Endothelial cell (in vitro differentiated cells): Measurements from ENCODE around the gene POLD3. TPM values are rescaled to one million over a fixed set of nuclear protein-coding genes. Genes with fewer than 3 reads are reported as not detected.

ENCODE experiments used
- DNase-seq: peaks from one replicate; pipeline ENCODE4 v3.0.0; 2021; ENCODE audit warnings: low spot score
- H3K27ac Mint-ChIP-seq: one replicate; pipeline ENCODE4 v1.8.0; 2021; ENCODE audit warnings: mixed read lengths, inconsistent platforms; ENCODE audit not compliant: unreplicated experiment
- H3K27me3 Mint-ChIP-seq: one replicate; pipeline ENCODE4 v1.8.0; 2021; ENCODE audit warnings: mild to moderate bottlenecking, moderate library complexity, mixed read lengths, inconsistent platforms; ENCODE audit not compliant: unreplicated experiment
- H3K36me3 Mint-ChIP-seq: one replicate; pipeline ENCODE4 v1.8.0; 2021; ENCODE audit warnings: mild to moderate bottlenecking, low read depth, mixed read lengths, inconsistent platforms; ENCODE audit not compliant: unreplicated experiment
- H3K4me1 Mint-ChIP-seq: one replicate; pipeline ENCODE4 v1.8.0; 2021; ENCODE audit warnings: mild to moderate bottlenecking, mixed read lengths, inconsistent platforms; ENCODE audit not compliant: unreplicated experiment
- H3K4me3 Mint-ChIP-seq: one replicate; pipeline ENCODE4 v1.8.0; 2021; ENCODE audit warnings: mild to moderate bottlenecking, mixed read lengths, inconsistent platforms; ENCODE audit not compliant: unreplicated experiment
- H3K9me3 Mint-ChIP-seq: one replicate; pipeline ENCODE4 v1.8.0; 2021; ENCODE audit warnings: mixed read lengths, inconsistent platforms; ENCODE audit not compliant: unreplicated experiment
- total RNA-seq: library from RNA; stranded (reverse); fragmentation: NEBNext Ultra II Directional; extraction: Animal tissue kit (Norgen Biotek cat#: 25700); gene quantifications from one replicate; pipeline ENCODE4 v1.2.1, GENCODE V29; 2021; ENCODE audit not compliant: unreplicated experiment
- TF ChIP-seq, protein P1 (sequence below): fragments of 200-600 bp; sonication (generic); IDR thresholded peaks from one replicate; pipeline ENCODE4 v1.5.0; 2021; ENCODE audit warnings: antibody characterized with exemption; ENCODE audit not compliant: unreplicated experiment

POLD3 gene
- total RNA-seq, 1 donor from 2014 or later = 16.0 TPM

DNA sequence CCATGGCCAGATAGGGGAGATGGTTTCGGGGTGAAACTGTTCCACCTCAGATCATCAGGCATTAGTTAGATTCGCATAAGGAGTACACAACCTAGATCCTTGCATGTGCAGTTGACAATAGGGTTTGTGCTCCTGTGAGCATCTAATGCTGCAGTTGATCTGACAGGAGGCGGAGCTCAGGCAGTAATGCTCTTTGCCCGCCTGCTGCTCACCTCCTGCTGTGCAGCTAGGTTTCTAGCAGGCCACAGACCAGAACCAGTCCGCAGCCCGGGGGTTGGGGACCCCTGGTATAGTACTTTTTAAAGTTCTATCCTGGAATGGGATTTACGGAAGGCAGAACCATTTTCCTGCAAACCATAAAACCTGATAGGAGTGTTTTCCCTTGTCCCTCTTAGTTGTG lies 54.6 kb downstream of the POLD3 start:
- Mint-ChIP-seq H3K4me1 (no peaks in the 10 kb centered on the region), H3K4me3 (no peak overlapping the region), H3K27me3 (no peaks in the 10 kb centered on the region), H3K36me3 (peaks cover 5% of the 10 kb centered on the region), H3K9me3 (no peaks in the 10 kb centered on the region), H3K27ac (no peak overlapping the region)
- no peak for DNase-seq
- TF ChIP-seq, protein P1, sequence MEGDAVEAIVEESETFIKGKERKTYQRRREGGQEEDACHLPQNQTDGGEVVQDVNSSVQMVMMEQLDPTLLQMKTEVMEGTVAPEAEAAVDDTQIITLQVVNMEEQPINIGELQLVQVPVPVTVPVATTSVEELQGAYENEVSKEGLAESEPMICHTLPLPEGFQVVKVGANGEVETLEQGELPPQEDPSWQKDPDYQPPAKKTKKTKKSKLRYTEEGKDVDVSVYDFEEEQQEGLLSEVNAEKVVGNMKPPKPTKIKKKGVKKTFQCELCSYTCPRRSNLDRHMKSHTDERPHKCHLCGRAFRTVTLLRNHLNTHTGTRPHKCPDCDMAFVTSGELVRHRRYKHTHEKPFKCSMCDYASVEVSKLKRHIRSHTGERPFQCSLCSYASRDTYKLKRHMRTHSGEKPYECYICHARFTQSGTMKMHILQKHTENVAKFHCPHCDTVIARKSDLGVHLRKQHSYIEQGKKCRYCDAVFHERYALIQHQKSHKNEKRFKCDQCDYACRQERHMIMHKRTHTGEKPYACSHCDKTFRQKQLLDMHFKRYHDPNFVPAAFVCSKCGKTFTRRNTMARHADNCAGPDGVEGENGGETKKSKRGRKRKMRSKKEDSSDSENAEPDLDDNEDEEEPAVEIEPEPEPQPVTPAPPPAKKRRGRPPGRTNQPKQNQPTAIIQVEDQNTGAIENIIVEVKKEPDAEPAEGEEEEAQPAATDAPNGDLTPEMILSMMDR = no peak

GRCh38 chr11:74647404-74647803 lies 55.0 kb downstream of the POLD3 start:
- TF ChIP-seq, protein P1 = no peak
- H3K9me3 Mint-ChIP-seq = no peaks in the 10 kb centered on the region
- H3K4me1 Mint-ChIP-seq = no peaks in the 10 kb centered on the region
- DNase-seq = no peak
- peaks cover 5% of the 10 kb centered on the region for H3K36me3 Mint-ChIP-seq
- H3K4me3 Mint-ChIP-seq = no peak overlapping the region
- H3K27ac Mint-ChIP-seq = no peak overlapping the region
- no peaks in the 10 kb centered on the region for H3K27me3 Mint-ChIP-seq

DNA sequence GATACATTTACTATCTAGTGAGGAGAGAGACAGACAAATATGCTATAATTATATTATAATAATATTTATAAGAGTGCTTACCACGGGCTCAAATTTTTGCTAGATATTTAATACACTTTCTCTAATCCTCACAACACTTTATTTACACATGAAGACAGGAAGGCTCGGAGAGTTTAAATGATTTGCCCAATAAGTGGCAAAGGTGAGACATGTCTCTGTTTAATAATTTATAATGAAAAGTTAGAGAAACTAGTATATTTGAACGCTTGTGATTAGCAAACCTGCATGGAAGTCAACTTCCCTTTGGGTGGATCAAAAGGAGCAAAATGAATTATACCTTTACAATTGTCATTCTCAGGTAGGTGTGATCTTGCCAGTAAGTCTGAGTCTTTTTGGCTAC lies 55.4 kb downstream of the POLD3 start:
- H3K27ac Mint-ChIP-seq = no peak overlapping the region
- TF ChIP-seq, protein P1 = no peak
- H3K9me3 Mint-ChIP-seq = no peaks in the 10 kb centered on the region

GRCh38 chr11:74648894-74649293 lies 56.5 kb downstream of the POLD3 start:
- no peaks in the 10 kb centered on the region for H3K9me3 Mint-ChIP-seq
- no peaks in the 10 kb centered on the region for H3K27me3 Mint-ChIP-seq
- peaks cover 13% of the 10 kb centered on the region for H3K36me3 Mint-ChIP-seq
- no peak overlapping the region for H3K27ac Mint-ChIP-seq
- TF ChIP-seq, protein P1 = no peak
- no peaks in the 10 kb centered on the region for H3K4me1 Mint-ChIP-seq
- DNase-seq = no peak
- H3K4me3 Mint-ChIP-seq = no peak overlapping the region

More for the DNA sequence above, 55.4 kb downstream of the POLD3 start:
- Mint-ChIP-seq H3K36me3 (peaks cover 8% of the 10 kb centered on the region), H3K4me3 (no peak overlapping the region), H3K4me1 (no peaks in the 10 kb centered on the region), H3K27me3 (no peaks in the 10 kb centered on the region)
- no peak for DNase-seq

- Mint-ChIP-seq H3K9me3 (no peaks in the 10 kb centered on the region), H3K27ac (no peak overlapping the region), H3K4me3 (no peak overlapping the region), H3K4me1 (no peaks in the 10 kb centered on the region), H3K36me3 (peaks cover 15% of the 10 kb centered on the region), H3K27me3 (no peaks in the 10 kb centered on the region)
- TF ChIP-seq, protein P1 = no peak
- no peak for DNase-seq
Observed at GRCh38 chr11:74650498-74650897, 58.1 kb downstream of the POLD3 start.
